CD4-positive, alpha-beta T cell treated with Interferon gamma for 1 hour (primary cell): ENCODE data around the gene LRRC10.
"Not testable (repeated sequence)": the region's sequence is repeated elsewhere in the genome, so short reads cannot be mapped to it uniquely, and the experiment has no call there.

Experiments
- DNase-seq: peaks from one replicate; pipeline ENCODE4 v3.0.0-alpha.2; 2020

The LRRC10 gene

GRCh38 chr12:69616025-69616424, 5.3 kb upstream of the LRRC10 start:
- no peak for DNase-seq

GRCh38 chr12:69613351-69613750, 2.6 kb upstream of the LRRC10 start:
- no peak for DNase-seq

GRCh38 chr12:69610126-69610525, 581 bp downstream of the LRRC10 start:
- no peak for DNase-seq

GRCh38 chr12:69608114-69608513, 2.6 kb downstream of the LRRC10 start:
- no peak for DNase-seq

GRCh38 chr12:69604275-69604674, 6.4 kb downstream of the LRRC10 start:
- DNase-seq = not testable (repeated sequence)

- not testable (repeated sequence) for DNase-seq
Measured at GRCh38 chr12:69603556-69603955, 7.2 kb downstream of the LRRC10 start.

GRCh38 chr12:69602954-69603353, 7.8 kb downstream of the LRRC10 start:
- no peak for DNase-seq

- DNase-seq = no peak
Measured at GRCh38 chr12:69601962-69602685, 8.6 kb downstream of the LRRC10 start.

GRCh38 chr12:69600804-69601203, 9.9 kb downstream of the LRRC10 start:
- no peak for DNase-seq

GRCh38 chr12:69598174-69598753, 12.4 kb downstream of the LRRC10 start:
- no peak for DNase-seq

GRCh38 chr12:69595689-69596088, 15.0 kb downstream of the LRRC10 start:
- DNase-seq = no peak

GRCh38 chr12:69589082-69589481, 21.6 kb downstream of the LRRC10 start:
- no peak for DNase-seq

GRCh38 chr12:69588527-69588926, 22.2 kb downstream of the LRRC10 start:
- no peak for DNase-seq

GRCh38 chr12:69585189-69586062, 25.3 kb downstream of the LRRC10 start, which contains the start of gene CCT2:
Gene CCT2, plus strand, starts transcription at chr12:69585459. Its CDS starts 63 bp downstream, at chr12:69585522.
- DNase-seq = peak; percentile 95

GRCh38 chr12:69583203-69583602, 27.5 kb downstream of the LRRC10 start:
- DNase-seq = no peak

- DNase-seq = no peak
Measured at GRCh38 chr12:69580074-69580473, 30.6 kb downstream of the LRRC10 start.

GRCh38 chr12:69579029-69579428, 31.7 kb downstream of the LRRC10 start:
- no peak for DNase-seq

GRCh38 chr12:69578283-69578682, 32.4 kb downstream of the LRRC10 start:
- DNase-seq = no peak

- DNase-seq = no peak
Measured at GRCh38 chr12:69575346-69575745, 35.4 kb downstream of the LRRC10 start.

GRCh38 chr12:69570545-69571399, 39.9 kb downstream of the LRRC10 start:
- DNase-seq = peak; percentile 52

GRCh38 chr12:69570000-69570516, 40.6 kb downstream of the LRRC10 start:
- no peak for DNase-seq

- no peak for DNase-seq
Measured at GRCh38 chr12:69569236-69569635, 41.5 kb downstream of the LRRC10 start.
